H9 (cell line): ENCODE data around the gene SCAF4. TPM values are rescaled to one million over a fixed set of nuclear protein-coding genes. Genes with fewer than 3 reads are reported as not detected.

Source experiments
- DNase-seq: peaks from one replicate; pipeline ENCODE4 v3.0.0-alpha.2; 2017
- H2AFZ ChIP-seq: one replicate; pipeline ENCODE4 v1.6.1; 2013; ENCODE audit warnings: mild to moderate bottlenecking, low read length, control low read depth, moderate library complexity
- H2AK5ac ChIP-seq: 2 replicates; pipeline ENCODE4 v1.6.1; 2013; ENCODE audit warnings: low read length, control low read depth, mixed read lengths; ENCODE audit not compliant: insufficient read length
- H2BK120ac ChIP-seq: one replicate; pipeline ENCODE4 v1.6.1; 2013; ENCODE audit warnings: low read depth, mild to moderate bottlenecking, low read length, control low read depth, inconsistent platforms; ENCODE audit not compliant: poor library complexity, severe bottlenecking
- H2BK12ac ChIP-seq: 2 replicates; pipeline ENCODE4 v1.6.1; 2013; ENCODE audit warnings: low read length, control low read depth, mixed read lengths, low read depth; ENCODE audit not compliant: insufficient read length
- H2BK15ac ChIP-seq: 2 replicates; pipeline ENCODE4 v1.6.1; 2013; ENCODE audit warnings: low read depth, low read length, control low read depth
- H2BK20ac ChIP-seq: one replicate; pipeline ENCODE4 v1.6.1; 2013; ENCODE audit warnings: low read depth, mild to moderate bottlenecking, low read length, control low read depth, inconsistent platforms; ENCODE audit not compliant: poor library complexity, severe bottlenecking
- H2BK5ac ChIP-seq: 2 replicates; pipeline ENCODE4 v1.6.1; 2013; ENCODE audit warnings: low read length, control low read depth, mixed read lengths; ENCODE audit not compliant: insufficient read length
- H3K14ac ChIP-seq: 2 replicates; pipeline ENCODE4 v1.6.1; 2013; ENCODE audit warnings: low read length, control low read depth; ENCODE audit not compliant: insufficient read depth
- H3K18ac ChIP-seq: 2 replicates; pipeline ENCODE4 v1.6.1; 2013; ENCODE audit warnings: low read depth, mild to moderate bottlenecking, mixed read lengths, low read length, control low read depth; ENCODE audit not compliant: insufficient read length
- H3K23ac ChIP-seq: 2 replicates; pipeline ENCODE4 v1.6.1; 2013; ENCODE audit warnings: low read length, control low read depth, mixed read lengths, low read depth; ENCODE audit not compliant: insufficient read length
- H3K23me2 ChIP-seq: 2 replicates; pipeline ENCODE4 v1.6.1; 2013; ENCODE audit warnings: low read depth, mild to moderate bottlenecking, mixed read lengths, low read length, control low read depth; ENCODE audit not compliant: insufficient read length, poor library complexity, severe bottlenecking
- H3K27ac ChIP-seq: 2 replicates; pipeline ENCODE4 v1.5.1; 2013; ENCODE audit warnings: low read length, control low read depth, mixed read lengths, low read depth; ENCODE audit not compliant: insufficient read length
- H3K27me3 ChIP-seq: 2 replicates; pipeline ENCODE4 v1.6.1; 2013; ENCODE audit warnings: low read length, control low read depth, inconsistent platforms; ENCODE audit not compliant: insufficient read depth
- H3K4ac ChIP-seq: 2 replicates; pipeline ENCODE4 v1.6.1; 2013; ENCODE audit warnings: low read depth, mild to moderate bottlenecking, control low read depth, inconsistent platforms, low read length, moderate library complexity
- H3K4me1 ChIP-seq: 2 replicates; pipeline ENCODE4 v1.6.1; 2013; ENCODE audit warnings: low read length, control low read depth, inconsistent platforms; ENCODE audit not compliant: insufficient read depth
- H3K4me2 ChIP-seq: 2 replicates; pipeline ENCODE4 v1.6.1; 2013; ENCODE audit warnings: low read length, control low read depth, mixed read lengths; ENCODE audit not compliant: insufficient read length, insufficient read depth
- H3K56ac ChIP-seq: 2 replicates; pipeline ENCODE4 v1.6.1; 2013; ENCODE audit warnings: low read depth, mild to moderate bottlenecking, mixed read lengths, low read length, control low read depth; ENCODE audit not compliant: insufficient read length
- H3K79me1 ChIP-seq: 2 replicates; pipeline ENCODE4 v1.6.1; 2013; ENCODE audit warnings: low read depth, mild to moderate bottlenecking, moderate library complexity, low read length, control low read depth, inconsistent platforms; ENCODE audit not compliant: insufficient read depth, poor library complexity, severe bottlenecking
- H3K79me2 ChIP-seq: 2 replicates; pipeline ENCODE4 v1.6.1; 2013; ENCODE audit warnings: low read length, control low read depth, inconsistent platforms; ENCODE audit not compliant: insufficient read depth
- H3K9ac ChIP-seq: 2 replicates; pipeline ENCODE4 v1.6.1; 2013; ENCODE audit warnings: low read length, control low read depth, mixed read lengths; ENCODE audit not compliant: insufficient read length; ENCODE audit errors: extremely low read depth
- H3K9me3 ChIP-seq: one replicate; pipeline ENCODE4 v1.6.1; 2013; ENCODE audit warnings: low read depth, low read length, inconsistent platforms; ENCODE audit not compliant: control insufficient read depth
- H3T11ph ChIP-seq: one replicate; pipeline ENCODE4 v1.6.1; 2013; ENCODE audit warnings: mild to moderate bottlenecking, low read length, control low read depth, inconsistent platforms
- H4K20me1 ChIP-seq: one replicate; pipeline ENCODE4 v1.6.1; 2013; ENCODE audit not compliant: control insufficient read depth, insufficient read length, insufficient read depth
- H4K5ac ChIP-seq: 2 replicates; pipeline ENCODE4 v1.6.1; 2013; ENCODE audit warnings: low read depth, mild to moderate bottlenecking, mixed read lengths, low read length, control low read depth; ENCODE audit not compliant: insufficient read length
- H4K8ac ChIP-seq: replicated peaks from 2 replicates; pipeline ENCODE4 v1.6.1; 2013; ENCODE audit warnings: low read length, control low read depth, mixed read lengths, low read depth; ENCODE audit not compliant: insufficient read length
- H4K91ac ChIP-seq: 2 replicates; pipeline ENCODE4 v1.6.1; 2013; ENCODE audit warnings: low read depth, mild to moderate bottlenecking, moderate library complexity, mixed read lengths, low read length, control low read depth; ENCODE audit not compliant: insufficient read length
- H3K27ac Mint-ChIP-seq, 3 experiments: 2 replicates in 2 of 3; 3 replicates in 1 of 3; pipeline ENCODE4 v1.8.0; 2020 to 2021; ENCODE audit warnings: mixed read lengths in 3 of 3, mild to moderate bottlenecking in 1 of 3, moderate library complexity in 1 of 3
- H3K27me3 Mint-ChIP-seq: 2 replicates; pipeline ENCODE4 v1.8.0; 2021; ENCODE audit warnings: low read depth, mild to moderate bottlenecking, moderate library complexity, mixed read lengths
- H3K36me3 Mint-ChIP-seq, 3 experiments: 2 replicates in 2 of 3; 3 replicates in 1 of 3; pipeline ENCODE4 v1.8.0; 2020 to 2021; ENCODE audit warnings: low read depth in 3 of 3, mixed read lengths in 3 of 3; ENCODE audit not compliant: insufficient read depth in 1 of 3
- H3K4me1 Mint-ChIP-seq, 2 experiments: 2 replicates each; pipeline ENCODE4 v1.8.0; 2020; ENCODE audit warnings: mixed read lengths in 2 of 2
- H3K4me3 Mint-ChIP-seq, 2 experiments: 2 replicates in 1 of 2; 3 replicates in 1 of 2; pipeline ENCODE4 v1.8.0; 2020 to 2021; ENCODE audit warnings: mild to moderate bottlenecking in 2 of 2, mixed read lengths in 2 of 2, moderate library complexity in 1 of 2
- H3K9me3 Mint-ChIP-seq, 2 experiments: 2 replicates in 1 of 2; 3 replicates in 1 of 2; pipeline ENCODE4 v1.8.0; 2020; ENCODE audit warnings: mild to moderate bottlenecking in 2 of 2, mixed read lengths in 2 of 2, moderate library complexity in 1 of 2
- CTCF ChIP-seq: fragments of 200-600 bp; sonication (generic); conservative IDR thresholded peaks from 3 replicates; pipeline ENCODE4 v1.8.0; 2021; ENCODE audit warnings: antibody characterized with exemption, mild to moderate bottlenecking
- WGBS: extraction: QIAGEN DNeasy Blood & Tissue Kit; methylation state at CpG from one replicate; pipeline ENCODE4 v1.1.7; 2013; ENCODE audit warnings: missing lambda C conversion rate, low lambda C conversion rate, mixed read lengths; ENCODE audit not compliant: insufficient read length; ENCODE audit errors: extremely low coverage; 5-methylcytosine and 5-hydroxymethylcytosine counted together
- total RNA-seq: library from RNA; stranded (reverse); gene quantifications from 2 replicates; pipeline ENCODE4 v1.2.1, GENCODE V29; 2021

SCAF4 gene
- total RNA-seq, 1 experiment from 2014 or later, result 76.8 TPM

GRCh38 chr21:31647650-31648049, 84.3 kb downstream of the SCAF4 start:
- no peak overlapping the region for H3K27ac Mint-ChIP-seq

More at GRCh38 chr21:31647650-31648049, 84.3 kb downstream of the SCAF4 start:
- H3K4me2 ChIP-seq, result no peak overlapping the region
- Mint-ChIP-seq H3K27me3 (no peaks in the 10 kb centered on the region), H3K36me3 (no peaks in the 10 kb centered on the region), H3K4me1 (no peaks in the 10 kb centered on the region), H3K4me3 (no peak overlapping the region), H3K9me3 (no peaks in the 10 kb centered on the region; a peak in 1 of 5 replicates)
- no peak overlapping the region for H4K8ac ChIP-seq
- no peaks in the 10 kb centered on the region for H3K79me1 ChIP-seq
- no peak overlapping the region for H3K9ac ChIP-seq
- H3K23ac ChIP-seq, result no peak overlapping the region
- DNase-seq, result no peak
- WGBS, result no CpG with 5 or more reads among the region's 3 CpGs
- no peak overlapping the region for H3K18ac ChIP-seq
- H4K91ac ChIP-seq, result no peak overlapping the region
- H3K27ac ChIP-seq, result no peak overlapping the region
- no peaks in the 10 kb centered on the region for H3K9me3 ChIP-seq
- H3K56ac ChIP-seq, result no peak overlapping the region
- H4K5ac ChIP-seq, result no peak overlapping the region
- no peak overlapping the region for H2BK12ac ChIP-seq
- no peak overlapping the region for H3K14ac ChIP-seq
- H2BK15ac ChIP-seq, result no peak overlapping the region
- no peak overlapping the region for H2BK120ac ChIP-seq
- H3T11ph ChIP-seq, result no peak overlapping the region
- no peaks in the 10 kb centered on the region for H4K20me1 ChIP-seq
- H3K4me1 ChIP-seq, result no peaks in the 10 kb centered on the region
- H2AFZ ChIP-seq, result no peak overlapping the region
- H3K23me2 ChIP-seq, result no peaks in the 10 kb centered on the region
- H2AK5ac ChIP-seq, result no peak overlapping the region
- TF ChIP-seq CTCF, result no peak
- no peak overlapping the region for H2BK5ac ChIP-seq
- no peak overlapping the region for H2BK20ac ChIP-seq
- H3K27me3 ChIP-seq, result no peaks in the 10 kb centered on the region
- no peaks in the 10 kb centered on the region for H3K79me2 ChIP-seq
- H3K4ac ChIP-seq, result no peak overlapping the region
